ENCODE results near the gene ATOH7. TPM values are rescaled to one million over a fixed set of nuclear protein-coding genes. Genes with fewer than 3 reads are reported as not detected.
"Not testable (repeated sequence)": the region's sequence is repeated elsewhere in the genome, so short reads cannot be mapped to it uniquely, and the experiment has no call there.

ATOH7 gene
- 1 to 10 TPM; 1.5 to 1.8 (median 1.8) TPM for polyA plus RNA-seq (ENCODE audit: insufficient read length in 4 of 4)

GRCh38 chr10:68231817-68232251, at the start of gene ATOH7:
Gene ATOH7 (minus strand): TSS chr10:68232113. CDS start chr10:68231677, 436 bp downstream.
- peak in 1 of 4 donors; percentile 40 for DNase-seq (ENCODE audit: low read depth in 4 of 4, low spot score in 2 of 4)

- no peak for DNase-seq (ENCODE audit: low read depth in 4 of 4, low spot score in 2 of 4)
Measured at GRCh38 chr10:68280758-68281157, 48.8 kb upstream of the ATOH7 start.

GRCh38 chr10:68278906-68279753, 47.2 kb upstream of the ATOH7 start:
- not testable (repeated sequence) for DNase-seq (ENCODE audit: low read depth in 4 of 4, low spot score in 2 of 4)

- DNase-seq (ENCODE audit: low read depth in 4 of 4, low spot score in 2 of 4), result not testable (repeated sequence)
Measured at GRCh38 chr10:68277814-68278213, 45.9 kb upstream of the ATOH7 start.

GRCh38 chr10:68276224-68276623, 44.3 kb upstream of the ATOH7 start:
- DNase-seq (ENCODE audit: low read depth in 4 of 4, low spot score in 2 of 4), result no peak

- DNase-seq (ENCODE audit: low read depth in 4 of 4, low spot score in 2 of 4), result no peak
Measured at GRCh38 chr10:68275600-68276126, 43.8 kb upstream of the ATOH7 start.

- DNase-seq (ENCODE audit: low read depth in 4 of 4, low spot score in 2 of 4), result no peak
Measured at GRCh38 chr10:68272833-68273232, 40.9 kb upstream of the ATOH7 start.

GRCh38 chr10:68271196-68271882, 39.4 kb upstream of the ATOH7 start:
- no peak for DNase-seq (ENCODE audit: low read depth in 4 of 4, low spot score in 2 of 4)

- no peak for DNase-seq (ENCODE audit: low read depth in 4 of 4, low spot score in 2 of 4)
Measured at GRCh38 chr10:68269562-68270290, 37.8 kb upstream of the ATOH7 start.

- DNase-seq (ENCODE audit: low read depth in 4 of 4, low spot score in 2 of 4), result no peak
Measured at GRCh38 chr10:68261132-68261856, 29.4 kb upstream of the ATOH7 start.

GRCh38 chr10:68253346-68253745, 21.4 kb upstream of the ATOH7 start:
- DNase-seq (ENCODE audit: low read depth in 4 of 4, low spot score in 2 of 4), result peak in 1 of 4 donors; percentile 33

- no peak for DNase-seq (ENCODE audit: low read depth in 4 of 4, low spot score in 2 of 4)
Measured at GRCh38 chr10:68251625-68252495, 19.9 kb upstream of the ATOH7 start.

- DNase-seq (ENCODE audit: low read depth in 4 of 4, low spot score in 2 of 4), result no peak
Measured at GRCh38 chr10:68251151-68251550, 19.2 kb upstream of the ATOH7 start.

GRCh38 chr10:68249297-68249696, 17.4 kb upstream of the ATOH7 start:
- no peak for DNase-seq (ENCODE audit: low read depth in 4 of 4, low spot score in 2 of 4)

- DNase-seq (ENCODE audit: low read depth in 4 of 4, low spot score in 2 of 4), result no peak
Measured at GRCh38 chr10:68247931-68248330, 16.0 kb upstream of the ATOH7 start.

GRCh38 chr10:68246397-68246796, 14.5 kb upstream of the ATOH7 start:
- not testable (repeated sequence) for DNase-seq (ENCODE audit: low read depth in 4 of 4, low spot score in 2 of 4)

- no peak for DNase-seq (ENCODE audit: low read depth in 4 of 4, low spot score in 2 of 4)
Measured at GRCh38 chr10:68242051-68242450, 10.1 kb upstream of the ATOH7 start.

- DNase-seq (ENCODE audit: low read depth in 4 of 4, low spot score in 2 of 4), result no peak
Measured at GRCh38 chr10:68239596-68240150, 7.8 kb upstream of the ATOH7 start.

GRCh38 chr10:68239069-68239468, 7.2 kb upstream of the ATOH7 start:
- no peak for DNase-seq (ENCODE audit: low read depth in 4 of 4, low spot score in 2 of 4)
